Spleen (tissue), 11 donors: ENCODE measurements around the gene KLHL2. TPM values are rescaled to one million over a fixed set of nuclear protein-coding genes. Genes with fewer than 3 reads are reported as not detected.

Source experiments
- DNase-seq: peaks from one replicate; pipeline ENCODE4 v3.0.0-alpha.2; 2020
- H3K27ac ChIP-seq, 8 donors: fragments of 200-600 bp; sonication (generic) in 7 of 8; 1 replicate in 4 of 8; 2 replicates in 4 of 8; pipeline versions ENCODE4 v1.5.0 to v1.8.0; 2016 to 2021; ENCODE audit warnings: inconsistent platforms in 4 of 8, mild to moderate bottlenecking in 4 of 8, moderate library complexity in 1 of 8
- H3K27me3 ChIP-seq, 7 donors: fragments of 200-600 bp; sonication (generic) in 6 of 7; replicated peaks in 1 of 7; 1 replicate in 4 of 7; 2 replicates in 3 of 7; pipeline versions ENCODE4 v1.5.0 to v1.8.0; 2016 to 2021; ENCODE audit warnings: inconsistent platforms in 3 of 7, mild to moderate bottlenecking in 1 of 7
- H3K36me3 ChIP-seq, 6 donors: fragments of 200-600 bp; sonication (generic) in 5 of 6; 1 replicate in 4 of 6; 2 replicates in 2 of 6; pipeline versions ENCODE4 v1.5.0 to v1.8.0; 2016 to 2021; ENCODE audit warnings: inconsistent platforms in 2 of 6
- H3K4me1 ChIP-seq, 6 donors: fragments of 200-600 bp; sonication (generic) in 5 of 6; 1 replicate in 3 of 6; 2 replicates in 3 of 6; pipeline versions ENCODE4 v1.5.0 to v1.8.0; 2016 to 2021; ENCODE audit warnings: inconsistent platforms in 3 of 6
- H3K4me3 ChIP-seq, 8 donors: fragments of 200-600 bp; sonication (generic) in 7 of 8; 1 replicate in 4 of 8; 2 replicates in 4 of 8; pipeline versions ENCODE4 v1.5.0 to v1.8.0; 2016 to 2021; ENCODE audit warnings: inconsistent platforms in 4 of 8, mild to moderate bottlenecking in 4 of 8, moderate library complexity in 2 of 8
- H3K9me3 ChIP-seq, 8 donors: fragments of 200-600 bp; sonication (generic) in 7 of 8; 1 replicate in 4 of 8; 2 replicates in 4 of 8; pipeline versions ENCODE4 v1.5.0 to v1.8.0; 2016 to 2021; ENCODE audit warnings: inconsistent platforms in 4 of 8
- CTCF ChIP-seq, 11 experiments: fragments of 200-600 bp in 7 of 11; fragments of 450-650 bp in 4 of 11; sonication (generic) in 4 of 11; IDR thresholded peaks in 8 of 11; conservative IDR thresholded peaks in 3 of 11; 1 replicate in 7 of 11; 2 replicates in 4 of 11; pipeline versions ENCODE4 v1.4.0 to v1.8.0; 2016 to 2021; ENCODE audit warnings: antibody characterized with exemption in 11 of 11, inconsistent platforms in 4 of 11, mild to moderate bottlenecking in 1 of 11
- POLR2A ChIP-seq, 3 donors: fragments of 450-650 bp; IDR thresholded peaks; one replicate each; pipeline ENCODE4 v1.5.1; 2017; ENCODE audit warnings: antibody characterized with exemption in 3 of 3, mild to moderate bottlenecking in 1 of 3
- POLR2AphosphoS5 ChIP-seq, 3 donors: sonication (generic); formaldehyde crosslinking; IDR thresholded peaks; one replicate each; pipeline ENCODE4 v1.5.1; 2017; ENCODE audit warnings: antibody characterized with exemption in 3 of 3
- WGBS, 5 donors: extraction: QIAGEN DNeasy Blood & Tissue Kit in 3 of 5; methylation state at CpG; one replicate each; pipeline versions ENCODE4 v1.1.5 to v1.1.7; 2013 to 2018; 5-methylcytosine and 5-hydroxymethylcytosine counted together
- intact Hi-C: fragments of 100-400 bp; cut with DNase I; formaldehyde crosslinking; loops from one replicate; pipeline ENCODE4 v1.15.0; 2023; ENCODE audit warnings: low total_unique reads
- polyA plus RNA-seq, 3 donors: library from polyadenylated mRNA; stranded (reverse); fragments of 200-250 nt; gene quantifications; one replicate each; pipeline ENCODE4 v1.2.1, GENCODE V29; 2013
- small RNA-seq, 4 donors: library from RNA; depleted of rRNA; stranded (forward); fragments of <200 nt; gene quantifications; one replicate each; pipeline ENCODE3, GENCODE V24; 2016
- total RNA-seq, 7 donors: library from RNA; depleted of rRNA in 3 of 7; stranded (reverse); fragments of >200 nt in 3 of 7; fragmentation: NEBNext Ultra II Directional in 4 of 7; extraction: Animal tissue kit (Norgen Biotek cat#: 25700) in 4 of 7; gene quantifications; one replicate each; pipeline versions ENCODE4 v1.1.0 to v1.2.1, GENCODE V29; 2016 to 2021
- donor health status: healthy with polysubstance abuse.
- donor health status: DM: no; HTN: no; CAD: no; lungs with moderate emphysema.
- donor health status: DM: no; HTN: no; CAD: no.
- donor health status: Bipolar disorder and iron deficiency.
- donor health status: healthy.
- donor health status: DM: no; HTN: no; CAD: no.
- donor health status: DM: yes; HTN: yes; CAD: no.

Gene KLHL2
- total and polyA plus RNA-seq, 10 donors, result 10.8 to 102 (median 48.5) TPM

- H3K9me3 ChIP-seq, result peaks cover 0 to under 1% (median 0%) of the 10 kb centered on the region in 8 donors
- H3K4me3 ChIP-seq, result no peak overlapping the region
- TF ChIP-seq POLR2AphosphoS5 (IDR thresholded peaks at IDR 0.05), result no peak
- TF ChIP-seq POLR2A (IDR thresholded peaks at IDR 0.05), result no peak
- TF ChIP-seq CTCF (IDR thresholded peaks at IDR 0.05 in 8 of 11, conservative IDR thresholded peaks at IDR 0.05 in 3 of 11), result no peak
- WGBS, 5 donors, result 90 to 97% (median 95%) methylated on average over 1 of the region's 1 CpG
- H3K4me1 ChIP-seq, result no peaks in the 10 kb centered on the region
- no peaks in the 10 kb centered on the region for H3K36me3 ChIP-seq
- no peak for DNase-seq
- H3K27me3 ChIP-seq, result no peaks in the 10 kb centered on the region
- intact Hi-C loops, result no loop called here
- H3K27ac ChIP-seq, result no peak overlapping the region
Measured at GRCh38 chr4:165368567-165368966, 161.2 kb downstream of the KLHL2 start.

GRCh38 chr4:165369522-165369921, 162.2 kb downstream of the KLHL2 start:
- Histone ChIP-seq H3K27me3 (no peaks in the 10 kb centered on the region), H3K4me3 (no peak overlapping the region), H3K27ac (no peak overlapping the region), H3K4me1 (no peaks in the 10 kb centered on the region), H3K36me3 (no peaks in the 10 kb centered on the region), H3K9me3 (peaks cover 0 to 9% (median 0%) of the 10 kb centered on the region in 8 donors)
- no peak for TF ChIP-seq CTCF (IDR thresholded peaks at IDR 0.05 in 8 of 11, conservative IDR thresholded peaks at IDR 0.05 in 3 of 11)
- intact Hi-C loops, result no loop called here
- 57 to 75% (median 70%) methylated on average over 5 of the region's 5 CpGs for WGBS, 5 donors
- DNase-seq, result no peak

- DNase-seq, result no peak
- TF ChIP-seq POLR2AphosphoS5 (IDR thresholded peaks at IDR 0.05), result no peak
- TF ChIP-seq CTCF (IDR thresholded peaks at IDR 0.05 in 8 of 11, conservative IDR thresholded peaks at IDR 0.05 in 3 of 11), result no peak
- TF ChIP-seq POLR2A (IDR thresholded peaks at IDR 0.05), result no peak
- WGBS, 5 donors, result 67 to 95% (median 84%) methylated on average over 1 of the region's 1 CpG
- H3K4me3 ChIP-seq, result no peak overlapping the region
- H3K9me3 ChIP-seq, result peaks cover 0 to 9% (median 0%) of the 10 kb centered on the region in 8 donors
- H3K4me1 ChIP-seq, result no peaks in the 10 kb centered on the region
- peaks cover 0 to 10% (median 0%) of the 10 kb centered on the region in 7 donors for H3K27me3 ChIP-seq
- H3K27ac ChIP-seq, result no peak overlapping the region
- H3K36me3 ChIP-seq, result no peaks in the 10 kb centered on the region
- intact Hi-C loops, result no loop called here
Measured at GRCh38 chr4:165370530-165370929, 163.2 kb downstream of the KLHL2 start.

Small RNA genes within 50 kb of the gene (small RNA-seq; reads per million reads assigned to genes)
- gene RNU4-87P, result 0 reads per million in 4 donors

Other genes with a start within 250 kb of the KLHL2 start
- gene TRIM61, start 229.9 kb upstream of the KLHL2 start, total RNA-seq, result 1 to 10 TPM in 5 of 7 donors, under 1 TPM in 1, not detected in 1; 0.52 to 1.8 (median 1.5) TPM
- 1 to 10 TPM in 1 of 3 donors, under 1 TPM in 2; 0.65 to 1.4 (median 0.70) TPM for gene TRIM61, start 229.9 kb upstream of the KLHL2 start, polyA plus RNA-seq
- not detected for gene TRIM60, start 175.6 kb upstream of the KLHL2 start, total RNA-seq
- gene TRIM60, start 175.6 kb upstream of the KLHL2 start, polyA plus RNA-seq, result not detected
- gene TRIM75, start 153.7 kb upstream of the KLHL2 start, total RNA-seq, result not detected
- not detected for gene TRIM75, start 153.7 kb upstream of the KLHL2 start, polyA plus RNA-seq
- gene TMEM192, start 94.7 kb upstream of the KLHL2 start, total RNA-seq, result 10 to 100 TPM; 12.3 to 19.1 (median 13.9) TPM
- 1 to 10 TPM; 4.3 to 6.8 (median 5.2) TPM for gene TMEM192, start 94.7 kb upstream of the KLHL2 start, polyA plus RNA-seq
- 10 to 100 TPM; 14.1 to 27.4 (median 18.7) TPM for gene MSMO1, start 120.1 kb downstream of the KLHL2 start, total RNA-seq
- gene MSMO1, start 120.1 kb downstream of the KLHL2 start, polyA plus RNA-seq, result 10 to 100 TPM; 11.0 to 20.6 (median 16.5) TPM
- gene CPE, start 171.4 kb downstream of the KLHL2 start, total RNA-seq, result 1 to 10 TPM; 1.5 to 9.8 (median 7.2) TPM
- 1 to 10 TPM; 3.2 to 9.7 (median 5.3) TPM for gene CPE, start 171.4 kb downstream of the KLHL2 start, polyA plus RNA-seq